ENCODE measurements around the gene ABI3BP.

- no peak for TF ChIP-seq GATA2 (IDR thresholded peaks at IDR 0.05; ENCODE audit: low read depth, low read length)
- TF ChIP-seq GATA3 (IDR thresholded peaks at IDR 0.05; ENCODE audit: low read depth, low read length), result no peak
These were observed 45.7 kb upstream of the ABI3BP start for GRCh38 chr3:101038880-101039279.

All from SH-SY5Y (cell line).